ENCODE measurements around the gene GSE1.

GRCh38 chr16:85612191-85612800 lies 826 bp upstream of the GSE1 start:
- no peak for TF ChIP-seq EP300 (IDR thresholded peaks at IDR 0.05; ENCODE audit: low read depth)
- TF ChIP-seq, protein P1, sequence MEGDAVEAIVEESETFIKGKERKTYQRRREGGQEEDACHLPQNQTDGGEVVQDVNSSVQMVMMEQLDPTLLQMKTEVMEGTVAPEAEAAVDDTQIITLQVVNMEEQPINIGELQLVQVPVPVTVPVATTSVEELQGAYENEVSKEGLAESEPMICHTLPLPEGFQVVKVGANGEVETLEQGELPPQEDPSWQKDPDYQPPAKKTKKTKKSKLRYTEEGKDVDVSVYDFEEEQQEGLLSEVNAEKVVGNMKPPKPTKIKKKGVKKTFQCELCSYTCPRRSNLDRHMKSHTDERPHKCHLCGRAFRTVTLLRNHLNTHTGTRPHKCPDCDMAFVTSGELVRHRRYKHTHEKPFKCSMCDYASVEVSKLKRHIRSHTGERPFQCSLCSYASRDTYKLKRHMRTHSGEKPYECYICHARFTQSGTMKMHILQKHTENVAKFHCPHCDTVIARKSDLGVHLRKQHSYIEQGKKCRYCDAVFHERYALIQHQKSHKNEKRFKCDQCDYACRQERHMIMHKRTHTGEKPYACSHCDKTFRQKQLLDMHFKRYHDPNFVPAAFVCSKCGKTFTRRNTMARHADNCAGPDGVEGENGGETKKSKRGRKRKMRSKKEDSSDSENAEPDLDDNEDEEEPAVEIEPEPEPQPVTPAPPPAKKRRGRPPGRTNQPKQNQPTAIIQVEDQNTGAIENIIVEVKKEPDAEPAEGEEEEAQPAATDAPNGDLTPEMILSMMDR (IDR thresholded peaks at IDR 0.05) = peak in 2 of 5 experiments; percentile 1 to 16
- no peak for TF ChIP-seq POLR2AphosphoS5 (IDR thresholded peaks at IDR 0.05)
